GM20431 (cell line): ENCODE results near the gene RTN4RL2.

Source experiments
- in situ Hi-C: fragments of 300-500 bp; cut with MseI, MboI; formaldehyde crosslinking; loops from one replicate; pipeline ENCODE4 v1.15.0; 2020; ENCODE audit warnings: low sequenced_read_pairs; ENCODE audit not compliant: unreplicated experiment

The RTN4RL2 gene

GRCh38 chr11:57515332-57516060 is 55.2 kb downstream of the RTN4RL2 start, which contains the start of gene SLC43A1:
Gene SLC43A1 (minus strand): TSS chr11:57515702. CDS start chr11:57514111, 1,591 bp downstream.
- in situ Hi-C loops, result no loop called here

DNA sequence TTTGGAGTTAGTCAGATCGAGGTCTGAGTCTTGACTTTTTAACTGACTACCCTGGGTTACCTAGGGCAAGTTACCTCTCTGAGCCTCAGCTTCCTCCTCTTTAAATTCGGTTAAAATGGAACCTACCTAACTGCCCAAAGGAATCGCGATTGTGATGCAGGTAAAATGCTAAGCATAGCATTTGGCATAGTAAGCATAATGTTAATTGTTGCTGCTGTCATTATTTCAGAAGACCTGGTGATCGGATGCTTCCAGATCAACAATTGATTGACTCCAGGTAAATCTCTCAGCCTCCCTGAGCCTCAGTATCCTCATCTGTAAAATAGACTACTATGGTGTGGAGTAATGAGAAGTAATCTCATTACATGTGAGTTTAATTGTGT is 55.7 kb downstream of the RTN4RL2 start:
- in situ Hi-C loops, result no loop called here

GRCh38 chr11:57521116-57521515 is 60.8 kb downstream of the RTN4RL2 start:
- in situ Hi-C loops, result no loop called here

- in situ Hi-C loops, result no loop called here
Observed at GRCh38 chr11:57523419-57523818, 63.1 kb downstream of the RTN4RL2 start.
